Stimulated activated CD8-positive, alpha-beta memory T cell treated with anti-CD3 and anti-CD28 coated beads, Interleukin-12 subunit alpha, Interleukin-12 subunit beta, amount 100 ng/mL, for 24 hours (primary cell): ENCODE results near the gene BATF.

Source experiments
- DNase-seq: peaks from one replicate; pipeline ENCODE4 v3.0.0-alpha.2; 2020; ENCODE audit errors: extremely low read depth

BATF gene

GRCh38 chr14:75499084-75499875 lies 23.0 kb upstream of the BATF start:
- DNase-seq = no peak

GRCh38 chr14:75501080-75501479 lies 21.2 kb upstream of the BATF start:
- no peak for DNase-seq

- no peak for DNase-seq
Observed at GRCh38 chr14:75504411-75504810, 17.9 kb upstream of the BATF start.

- DNase-seq = no peak
Observed at GRCh38 chr14:75506930-75507329, 15.3 kb upstream of the BATF start.

GRCh38 chr14:75510547-75510946 lies 11.7 kb upstream of the BATF start:
- no peak for DNase-seq

- DNase-seq = no peak
Observed at GRCh38 chr14:75511201-75511600, 11.1 kb upstream of the BATF start.

GRCh38 chr14:75513911-75514672 lies 8.2 kb upstream of the BATF start:
- DNase-seq = no peak

GRCh38 chr14:75514673-75515628 lies 7.3 kb upstream of the BATF start:
- no peak for DNase-seq

GRCh38 chr14:75515629-75515996 lies 6.7 kb upstream of the BATF start:
- no peak for DNase-seq

GRCh38 chr14:75518625-75519024 lies 3.6 kb upstream of the BATF start:
- no peak for DNase-seq

GRCh38 chr14:75519394-75519793 lies 2.9 kb upstream of the BATF start:
- DNase-seq = no peak

- DNase-seq = no peak
Observed at GRCh38 chr14:75519826-75520728, 2.2 kb upstream of the BATF start.

- DNase-seq = no peak
Observed at GRCh38 chr14:75520852-75521251, 1.4 kb upstream of the BATF start.

GRCh38 chr14:75521415-75522199 lies 662 bp upstream of the BATF start:
- DNase-seq = no peak

- no peak for DNase-seq
Observed at GRCh38 chr14:75522983-75523318, 682 bp downstream of the BATF start.

- DNase-seq = no peak
Observed at GRCh38 chr14:75523771-75524171, 1.5 kb downstream of the BATF start.

GRCh38 chr14:75525969-75526368 lies 3.7 kb downstream of the BATF start:
- no peak for DNase-seq

GRCh38 chr14:75527449-75528163 lies 5.3 kb downstream of the BATF start:
- DNase-seq = no peak

GRCh38 chr14:75531256-75531655 lies 9.0 kb downstream of the BATF start:
- DNase-seq = no peak
